ENCODE data around the gene CHD6. TPM values are rescaled to one million over a fixed set of nuclear protein-coding genes. Genes with fewer than 3 reads are reported as not detected.
A peak's percentile ranks its signal among the peaks of the same experiment; 100 is the strongest.

Gene CHD6
- total RNA-seq, 1 experiment from 2014 or later, result 27.2 TPM

DNA sequence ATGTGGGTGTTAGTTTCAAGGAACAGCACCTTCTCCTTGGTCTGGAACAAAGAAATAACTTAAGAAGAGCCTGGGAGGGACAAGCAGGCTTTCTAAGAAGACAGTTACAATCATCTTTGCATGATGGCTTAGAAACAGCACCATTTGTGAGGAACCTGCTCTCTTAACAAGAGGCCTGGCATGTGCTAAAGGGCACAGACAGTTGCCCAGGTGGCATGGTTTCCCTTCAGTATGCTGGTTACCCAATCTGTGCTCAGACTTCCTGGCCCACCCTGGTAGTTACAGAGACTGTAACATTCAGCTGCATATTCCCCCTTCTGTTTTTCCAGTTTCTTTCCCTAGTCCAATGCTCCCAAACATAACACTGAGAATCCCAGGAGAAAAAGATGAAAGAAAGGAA, 84.0 kb downstream of the CHD6 start:
- Mint-ChIP-seq H3K4me1 (ENCODE audit: insufficient read depth, unreplicated experiment) (peaks cover 8% of the 10 kb centered on the region), H3K36me3 (ENCODE audit: insufficient read depth, unreplicated experiment) (peaks cover 15% of the 10 kb centered on the region), H3K27ac (ENCODE audit: low read depth, unreplicated experiment) (no peak overlapping the region), H3K27me3 (ENCODE audit: insufficient read depth, unreplicated experiment) (no peaks in the 10 kb centered on the region), H3K9me3 (ENCODE audit: unreplicated experiment) (no peaks in the 10 kb centered on the region), H3K4me3 (ENCODE audit: unreplicated experiment) (no peak overlapping the region)
- CTCF ChIA-PET, result interaction anchor here (0.7 to 1.0 kb wide), 3 partner anchors 18 to 654 kb away, joined by 4 to 5 read pairs (median 4); no protein-coding TSS in a partner anchor
- intact Hi-C loops (cut with micrococcal nuclease), result no loop called here
- BruUV-seq (replicated peaks), result no TSS peak
- POLR2A ChIA-PET, result interaction anchor here (1.5 kb wide), 1 partner anchor 10 kb away, joined by 4 read pairs; no protein-coding TSS in a partner anchor
- DNase-seq (ENCODE audit: unreplicated experiment), result no peak
- TF ChIP-seq, protein P1, sequence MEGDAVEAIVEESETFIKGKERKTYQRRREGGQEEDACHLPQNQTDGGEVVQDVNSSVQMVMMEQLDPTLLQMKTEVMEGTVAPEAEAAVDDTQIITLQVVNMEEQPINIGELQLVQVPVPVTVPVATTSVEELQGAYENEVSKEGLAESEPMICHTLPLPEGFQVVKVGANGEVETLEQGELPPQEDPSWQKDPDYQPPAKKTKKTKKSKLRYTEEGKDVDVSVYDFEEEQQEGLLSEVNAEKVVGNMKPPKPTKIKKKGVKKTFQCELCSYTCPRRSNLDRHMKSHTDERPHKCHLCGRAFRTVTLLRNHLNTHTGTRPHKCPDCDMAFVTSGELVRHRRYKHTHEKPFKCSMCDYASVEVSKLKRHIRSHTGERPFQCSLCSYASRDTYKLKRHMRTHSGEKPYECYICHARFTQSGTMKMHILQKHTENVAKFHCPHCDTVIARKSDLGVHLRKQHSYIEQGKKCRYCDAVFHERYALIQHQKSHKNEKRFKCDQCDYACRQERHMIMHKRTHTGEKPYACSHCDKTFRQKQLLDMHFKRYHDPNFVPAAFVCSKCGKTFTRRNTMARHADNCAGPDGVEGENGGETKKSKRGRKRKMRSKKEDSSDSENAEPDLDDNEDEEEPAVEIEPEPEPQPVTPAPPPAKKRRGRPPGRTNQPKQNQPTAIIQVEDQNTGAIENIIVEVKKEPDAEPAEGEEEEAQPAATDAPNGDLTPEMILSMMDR (IDR thresholded peaks at IDR 0.05; ENCODE audit: unreplicated experiment), result no peak

GRCh38 chr20:41533537-41534136, 84.5 kb downstream of the CHD6 start:
- POLR2A ChIA-PET, result interaction anchor here (1.5 kb wide), 1 partner anchor 10 kb away, joined by 4 read pairs; no protein-coding TSS in a partner anchor
- Mint-ChIP-seq H3K4me3 (ENCODE audit: unreplicated experiment) (no peak overlapping the region), H3K9me3 (ENCODE audit: unreplicated experiment) (no peaks in the 10 kb centered on the region), H3K27ac (ENCODE audit: low read depth, unreplicated experiment) (no peak overlapping the region), H3K36me3 (ENCODE audit: insufficient read depth, unreplicated experiment) (peaks cover 12% of the 10 kb centered on the region), H3K27me3 (ENCODE audit: insufficient read depth, unreplicated experiment) (no peaks in the 10 kb centered on the region), H3K4me1 (ENCODE audit: insufficient read depth, unreplicated experiment) (peaks cover 8% of the 10 kb centered on the region)
- BruUV-seq (replicated peaks), result no TSS peak
- TF ChIP-seq, protein P1 (IDR thresholded peaks at IDR 0.05; ENCODE audit: unreplicated experiment), result no peak
- intact Hi-C loops (cut with micrococcal nuclease), result no loop called here
- DNase-seq (ENCODE audit: unreplicated experiment), result no peak
- CTCF ChIA-PET, result interaction anchor here (0.7 to 1.5 kb wide), 5 partner anchors 17 to 654 kb away, joined by 3 to 5 read pairs (median 4); no protein-coding TSS in a partner anchor

GRCh38 chr20:41532935-41533334, 85.2 kb downstream of the CHD6 start:
- TF ChIP-seq, protein P1 (IDR thresholded peaks at IDR 0.05; ENCODE audit: unreplicated experiment), result no peak
- peaks cover 8% of the 10 kb centered on the region for H3K4me1 Mint-ChIP-seq (ENCODE audit: insufficient read depth, unreplicated experiment)
- H3K27ac Mint-ChIP-seq (ENCODE audit: low read depth, unreplicated experiment), result no peak overlapping the region
- H3K27me3 Mint-ChIP-seq (ENCODE audit: insufficient read depth, unreplicated experiment), result no peaks in the 10 kb centered on the region
- no peaks in the 10 kb centered on the region for H3K9me3 Mint-ChIP-seq (ENCODE audit: unreplicated experiment)
- H3K4me3 Mint-ChIP-seq (ENCODE audit: unreplicated experiment), result no peak overlapping the region
- ChIA-PET CTCF (interaction anchor here (0.9 to 1.5 kb wide), 2 partner anchors 16 to 165 kb away, joined by 3 read pairs; no protein-coding TSS in a partner anchor), POLR2A (no interaction called here)
- DNase-seq (ENCODE audit: unreplicated experiment), result no peak
- TSS peak; percentile 53 for BruUV-seq (replicated peaks)
- peaks cover 12% of the 10 kb centered on the region for H3K36me3 Mint-ChIP-seq (ENCODE audit: insufficient read depth, unreplicated experiment)
- intact Hi-C loops (cut with micrococcal nuclease), result no loop called here

- H3K4me1 Mint-ChIP-seq (ENCODE audit: insufficient read depth, unreplicated experiment), result peaks cover 8% of the 10 kb centered on the region
- H3K4me3 Mint-ChIP-seq (ENCODE audit: unreplicated experiment), result no peak overlapping the region
- TF ChIP-seq, protein P1 (IDR thresholded peaks at IDR 0.05; ENCODE audit: unreplicated experiment), result no peak
- POLR2A ChIA-PET, result interaction anchor here (0.7 kb wide), 1 partner anchor 520 kb away, joined by 3 read pairs; no protein-coding TSS in a partner anchor
- H3K27ac Mint-ChIP-seq (ENCODE audit: low read depth, unreplicated experiment), result peak overlapping the region; percentile 16
- BruUV-seq (replicated peaks), result no TSS peak
- intact Hi-C loops (cut with micrococcal nuclease), result no loop called here
- no peak for DNase-seq (ENCODE audit: unreplicated experiment)
- CTCF ChIA-PET, result interaction anchor here (0.5 to 1.5 kb wide), 2 partner anchors 47 to 166 kb away, joined by 3 read pairs; no protein-coding TSS in a partner anchor
- H3K27me3 Mint-ChIP-seq (ENCODE audit: insufficient read depth, unreplicated experiment), result no peaks in the 10 kb centered on the region
- H3K9me3 Mint-ChIP-seq (ENCODE audit: unreplicated experiment), result no peaks in the 10 kb centered on the region
- H3K36me3 Mint-ChIP-seq (ENCODE audit: insufficient read depth, unreplicated experiment), result peaks cover 12% of the 10 kb centered on the region
Observed at GRCh38 chr20:41531518-41532275, 86.5 kb downstream of the CHD6 start.

Data from MCF 10A (cell line).